HFF-Myc (cell line): Measurements from ENCODE around the gene AGMO.
A peak's percentile ranks its signal among the peaks of the same experiment; 100 is the strongest.

ENCODE experiments used
- DNase-seq: peaks from one replicate; pipeline ENCODE4 v3.0.0-alpha.2; 2011; ENCODE audit warnings: low read depth; ENCODE audit errors: extremely low read depth
- H3K4me3 ChIP-seq: replicated peaks from 2 replicates; pipeline ENCODE4 v1.5.1; 2011; ENCODE audit warnings: low read depth, mild to moderate bottlenecking, control low read depth, low read length
- TF ChIP-seq, protein P1 (sequence below): IDR thresholded peaks from 2 replicates; pipeline ENCODE4 v1.5.1; 2012; ENCODE audit warnings: mild to moderate bottlenecking, low read depth, low read length, control low read depth; ENCODE audit errors: missing control alignments

AGMO gene

DNA sequence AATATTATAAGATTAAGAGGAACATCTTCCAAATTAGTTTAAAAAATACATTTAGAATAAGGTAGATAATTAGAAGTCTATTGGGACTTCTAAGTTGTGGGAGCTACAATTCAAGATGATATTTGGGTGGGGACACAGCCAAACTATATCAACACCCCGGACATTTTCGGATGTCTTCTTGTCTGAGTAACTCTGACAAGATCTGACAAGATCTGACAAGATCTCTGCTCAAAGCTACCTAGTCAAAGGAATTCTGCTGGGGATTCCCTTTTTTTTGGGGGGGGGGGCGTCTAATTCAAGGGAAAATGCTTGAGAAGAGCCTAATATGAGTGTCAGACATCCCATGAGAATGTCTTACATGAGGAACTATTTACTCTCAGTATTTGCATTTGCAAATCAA, 5.2 kb upstream of the AGMO start:
- TF ChIP-seq, protein P1, sequence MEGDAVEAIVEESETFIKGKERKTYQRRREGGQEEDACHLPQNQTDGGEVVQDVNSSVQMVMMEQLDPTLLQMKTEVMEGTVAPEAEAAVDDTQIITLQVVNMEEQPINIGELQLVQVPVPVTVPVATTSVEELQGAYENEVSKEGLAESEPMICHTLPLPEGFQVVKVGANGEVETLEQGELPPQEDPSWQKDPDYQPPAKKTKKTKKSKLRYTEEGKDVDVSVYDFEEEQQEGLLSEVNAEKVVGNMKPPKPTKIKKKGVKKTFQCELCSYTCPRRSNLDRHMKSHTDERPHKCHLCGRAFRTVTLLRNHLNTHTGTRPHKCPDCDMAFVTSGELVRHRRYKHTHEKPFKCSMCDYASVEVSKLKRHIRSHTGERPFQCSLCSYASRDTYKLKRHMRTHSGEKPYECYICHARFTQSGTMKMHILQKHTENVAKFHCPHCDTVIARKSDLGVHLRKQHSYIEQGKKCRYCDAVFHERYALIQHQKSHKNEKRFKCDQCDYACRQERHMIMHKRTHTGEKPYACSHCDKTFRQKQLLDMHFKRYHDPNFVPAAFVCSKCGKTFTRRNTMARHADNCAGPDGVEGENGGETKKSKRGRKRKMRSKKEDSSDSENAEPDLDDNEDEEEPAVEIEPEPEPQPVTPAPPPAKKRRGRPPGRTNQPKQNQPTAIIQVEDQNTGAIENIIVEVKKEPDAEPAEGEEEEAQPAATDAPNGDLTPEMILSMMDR = no peak
- no peak for DNase-seq
- H3K4me3 ChIP-seq = no peak overlapping the region

DNA sequence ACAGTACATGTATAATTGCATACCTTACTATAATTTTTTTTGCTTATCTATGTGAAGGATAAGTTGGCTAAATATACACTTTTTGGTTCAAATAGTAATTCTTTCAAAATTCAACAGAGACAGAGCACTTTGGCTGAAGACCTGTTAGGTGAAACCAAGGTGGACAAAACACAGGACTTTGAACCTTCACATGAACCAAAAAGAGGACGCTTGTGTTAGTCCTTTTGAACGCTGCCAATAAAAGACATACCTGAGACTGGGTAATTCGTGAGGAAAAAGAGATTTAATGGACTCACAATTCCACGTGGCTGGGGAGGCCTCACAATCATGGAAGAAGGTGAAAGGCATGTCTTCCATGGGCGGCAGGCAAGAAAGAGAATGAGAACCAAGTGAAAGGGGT, 4.7 kb upstream of the AGMO start:
- H3K4me3 ChIP-seq = no peak overlapping the region
- TF ChIP-seq, protein P1 = no peak
- no peak for DNase-seq

DNA sequence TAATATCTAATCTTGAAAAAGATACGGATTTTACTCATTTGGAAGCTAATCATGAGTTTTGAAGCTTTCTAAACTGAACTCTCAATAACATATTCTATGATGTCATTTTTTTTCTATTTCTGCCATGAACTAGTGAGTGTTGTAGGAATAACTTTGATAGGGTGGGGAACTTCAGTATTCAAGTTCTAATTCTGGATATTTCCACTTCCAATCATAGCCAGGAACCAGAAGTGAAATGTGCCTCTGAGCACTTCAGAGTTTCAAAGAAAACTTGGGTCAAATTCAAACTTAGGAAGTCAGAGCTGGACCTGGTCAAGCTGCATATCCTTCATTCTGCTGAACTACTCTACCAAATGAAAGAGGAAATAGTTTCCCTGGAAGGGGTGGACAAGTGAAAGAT, 847 bp downstream of the AGMO start:
- TF ChIP-seq, protein P1 = no peak
- H3K4me3 ChIP-seq = no peak overlapping the region
- DNase-seq = no peak

DNA sequence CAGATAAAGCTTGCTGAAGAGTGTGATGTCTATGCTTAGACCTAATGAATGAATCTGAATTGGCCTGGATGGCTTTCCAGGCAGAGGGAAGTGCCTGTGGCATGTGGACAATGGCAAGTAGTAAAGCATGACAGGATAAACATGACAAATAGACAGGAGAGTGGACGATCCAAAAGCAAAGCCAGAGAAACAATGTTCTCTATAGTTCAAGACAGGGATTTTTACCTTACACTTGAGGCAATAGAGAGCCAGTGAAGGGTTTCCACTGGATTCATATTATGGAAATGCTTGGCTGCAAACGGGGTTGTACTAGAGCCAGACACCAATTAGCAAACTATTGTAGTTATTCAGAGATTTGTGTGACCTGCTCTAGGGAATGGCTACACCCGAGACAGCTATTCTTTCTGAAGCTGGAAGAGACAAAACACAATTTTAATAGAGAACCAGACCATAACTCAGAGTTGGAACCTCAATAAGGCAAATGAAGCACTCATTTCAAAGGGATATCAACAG, 2.3 kb downstream of the AGMO start:
- TF ChIP-seq, protein P1 = no peak
- no peak overlapping the region for H3K4me3 ChIP-seq
- no peak for DNase-seq

DNA sequence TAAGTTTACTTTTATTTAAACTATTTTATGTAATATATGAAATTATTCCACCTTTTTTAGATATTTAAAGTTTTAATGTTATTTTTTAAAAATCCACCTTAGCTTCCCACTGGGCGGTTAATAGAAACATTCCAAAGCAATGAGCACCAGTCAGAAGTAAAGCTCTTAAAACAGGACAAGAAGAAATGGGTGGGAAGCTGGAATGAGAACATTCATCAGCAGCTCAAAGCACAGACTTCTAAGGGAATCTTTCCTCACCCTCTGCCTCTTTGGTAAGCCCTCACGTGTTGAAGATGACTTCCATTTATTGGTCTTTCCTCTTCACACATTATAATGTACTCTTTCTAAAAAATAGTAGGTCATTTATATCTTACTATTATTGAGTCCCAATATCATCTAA, 3.1 kb downstream of the AGMO start:
- no peak overlapping the region for H3K4me3 ChIP-seq
- TF ChIP-seq, protein P1 = no peak
- no peak for DNase-seq

DNA sequence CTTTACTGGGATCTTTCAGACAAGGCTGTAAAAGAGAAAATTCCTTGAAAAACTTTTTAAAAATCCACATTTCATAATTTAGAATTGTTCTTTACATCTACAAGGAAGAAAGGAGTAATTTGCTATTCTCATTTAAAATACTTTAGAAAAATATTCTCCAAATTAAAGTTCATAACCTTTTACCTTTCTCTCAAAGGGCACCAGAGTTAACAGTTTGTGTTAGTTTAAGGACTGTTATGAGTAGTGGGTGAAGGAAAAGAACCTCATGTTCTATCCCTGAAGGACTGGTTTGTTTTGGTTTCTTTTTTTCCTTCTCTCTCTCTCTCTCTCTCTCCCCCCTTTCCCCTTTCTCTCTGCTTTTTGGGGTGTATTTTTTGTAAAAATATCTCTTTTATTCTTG, 4.1 kb downstream of the AGMO start:
- DNase-seq = no peak
- H3K4me3 ChIP-seq = no peak overlapping the region
- TF ChIP-seq, protein P1 = no peak

DNA sequence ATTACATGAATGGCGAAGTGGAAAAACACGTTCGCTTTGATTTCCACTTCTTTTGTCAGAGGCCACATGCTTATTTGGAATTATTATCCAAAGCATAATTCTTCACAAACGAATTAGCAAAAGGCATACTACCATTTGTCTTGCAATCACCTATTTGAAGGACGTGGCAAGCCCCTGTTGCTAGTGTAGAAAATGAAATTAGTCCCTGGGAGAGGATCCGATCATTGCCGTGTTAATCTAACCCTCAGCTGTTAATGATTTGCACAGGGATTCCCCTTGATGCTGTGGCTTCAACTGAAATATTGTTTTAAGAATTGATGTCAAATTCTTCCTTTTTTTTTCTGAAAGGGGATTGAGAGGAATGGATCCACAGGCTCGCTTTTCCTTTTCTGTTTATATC, 4.6 kb downstream of the AGMO start:
- H3K4me3 ChIP-seq = peak overlapping the region; percentile 29
- TF ChIP-seq, protein P1 = no peak
- no peak for DNase-seq
